GM12891 (cell line): ENCODE measurements around the gene ZNF471.

Source experiments
- POLR2A ChIP-seq: IDR thresholded peaks from 2 replicates; pipeline ENCODE4 v1.6.1; 2011; ENCODE audit warnings: low read depth, low read length, control low read depth
- TAF1 ChIP-seq: IDR thresholded peaks from 2 replicates; pipeline ENCODE4 v1.6.1; 2011; ENCODE audit warnings: low read depth, low read length, control low read depth

DNA sequence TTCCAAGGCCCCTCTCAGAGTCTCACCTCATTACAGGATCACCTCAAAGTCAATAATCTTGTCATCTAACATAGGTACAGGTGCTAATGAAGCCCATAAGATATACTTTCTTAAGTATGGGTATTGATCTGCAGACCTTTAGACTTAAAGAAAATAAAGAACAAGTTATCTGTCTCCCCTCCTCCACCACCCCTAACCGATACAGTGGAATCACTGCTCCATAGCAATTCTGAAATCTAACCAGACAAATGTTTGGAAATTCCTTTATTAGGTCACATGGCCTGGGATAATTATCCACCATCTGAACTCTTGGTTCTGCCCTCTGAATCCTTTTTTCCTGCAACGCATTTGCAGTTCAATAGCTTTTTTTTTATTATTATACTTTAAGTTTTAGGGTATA, 55.1 kb downstream of the ZNF471 start:
- TF ChIP-seq POLR2A: no peak
- no peak for TF ChIP-seq TAF1
